Gastroesophageal sphincter (tissue), 3 donors: Measurements from ENCODE around the gene PACRG.

Experiments
- POLR2A ChIP-seq, 2 donors: fragments of 450-650 bp; IDR thresholded peaks; one replicate each; pipeline ENCODE4 v1.6.1; 2017; ENCODE audit warnings: antibody characterized with exemption in 2 of 2, mild to moderate bottlenecking in 2 of 2, moderate library complexity in 1 of 2
- POLR2AphosphoS5 ChIP-seq: sonication (generic); formaldehyde crosslinking; IDR thresholded peaks from one replicate; pipeline ENCODE4 v1.6.1; 2017; ENCODE audit warnings: antibody characterized with exemption
- TF ChIP-seq, protein P1 (sequence below), 4 experiments: fragments of 200-600 bp in 2 of 4; fragments of 450-650 bp in 2 of 4; sonication (generic) in 1 of 4; IDR thresholded peaks; one replicate each; pipeline ENCODE4 v1.5.1; 2017 to 2019; ENCODE audit warnings: antibody characterized with exemption in 4 of 4, mild to moderate bottlenecking in 2 of 4, moderate library complexity in 2 of 4

- TF ChIP-seq, protein P1, sequence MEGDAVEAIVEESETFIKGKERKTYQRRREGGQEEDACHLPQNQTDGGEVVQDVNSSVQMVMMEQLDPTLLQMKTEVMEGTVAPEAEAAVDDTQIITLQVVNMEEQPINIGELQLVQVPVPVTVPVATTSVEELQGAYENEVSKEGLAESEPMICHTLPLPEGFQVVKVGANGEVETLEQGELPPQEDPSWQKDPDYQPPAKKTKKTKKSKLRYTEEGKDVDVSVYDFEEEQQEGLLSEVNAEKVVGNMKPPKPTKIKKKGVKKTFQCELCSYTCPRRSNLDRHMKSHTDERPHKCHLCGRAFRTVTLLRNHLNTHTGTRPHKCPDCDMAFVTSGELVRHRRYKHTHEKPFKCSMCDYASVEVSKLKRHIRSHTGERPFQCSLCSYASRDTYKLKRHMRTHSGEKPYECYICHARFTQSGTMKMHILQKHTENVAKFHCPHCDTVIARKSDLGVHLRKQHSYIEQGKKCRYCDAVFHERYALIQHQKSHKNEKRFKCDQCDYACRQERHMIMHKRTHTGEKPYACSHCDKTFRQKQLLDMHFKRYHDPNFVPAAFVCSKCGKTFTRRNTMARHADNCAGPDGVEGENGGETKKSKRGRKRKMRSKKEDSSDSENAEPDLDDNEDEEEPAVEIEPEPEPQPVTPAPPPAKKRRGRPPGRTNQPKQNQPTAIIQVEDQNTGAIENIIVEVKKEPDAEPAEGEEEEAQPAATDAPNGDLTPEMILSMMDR (IDR thresholded peaks at IDR 0.05): no peak
- TF ChIP-seq POLR2AphosphoS5 (no peak), POLR2A (IDR thresholded peaks at IDR 0.05) (no peak)
Observed at GRCh38 chr6:163197839-163198238, 470.1 kb downstream of the PACRG start.
